ENCODE data around the gene ZNF318.

Gene ZNF318

DNA sequence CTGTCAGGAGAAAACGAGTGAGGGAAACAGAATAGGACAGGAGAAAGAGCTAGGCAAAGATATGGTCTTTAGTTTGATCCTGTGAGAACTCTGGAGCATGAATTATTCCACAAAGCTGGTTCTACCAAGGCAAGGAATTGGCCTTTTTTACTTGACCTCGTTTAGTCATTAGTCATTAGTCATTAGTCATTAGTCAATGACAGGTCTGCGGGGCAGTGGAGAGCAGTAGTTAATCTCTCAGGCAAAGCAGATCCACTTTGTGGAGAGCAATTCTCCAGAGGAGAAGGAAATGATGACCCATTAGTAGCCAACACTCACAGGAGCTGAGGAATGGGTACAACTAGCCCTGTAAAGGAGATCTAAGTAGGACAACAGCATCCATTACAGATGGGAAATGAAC lies 35.9 kb upstream of the ZNF318 start:
- DNase-seq = peak; percentile 82
- Histone ChIP-seq H3K23ac (ENCODE audit: low read length in 2 of 2) (no peak overlapping the region), H3K9ac (ENCODE audit: low read length) (no peak overlapping the region), H3K27me3 (ENCODE audit: control insufficient read depth in 1 of 2, insufficient read depth in 1 of 2, low read length in 2 of 2) (peaks cover 4 to 12% of the 10 kb centered on the region in 2 experiments), H3K4me1 (ENCODE audit: control insufficient read depth, insufficient read depth, low read depth, low read length) (no peaks in the 10 kb centered on the region), H2BK15ac (ENCODE audit: low read depth, poor library complexity, severe bottlenecking) (no peak overlapping the region), H2AFZ (ENCODE audit: low read depth, low read length) (no peak overlapping the region), H3K4me2 (ENCODE audit: low read length, poor library complexity, severe bottlenecking) (no peak overlapping the region), H3K18ac (ENCODE audit: low read depth in 1 of 2, low read length in 2 of 2) (no peak overlapping the region), H3K27ac (ENCODE audit: low read length, poor library complexity, severe bottlenecking) (no peak overlapping the region), H4K91ac (ENCODE audit: low read length) (no peak overlapping the region), H2BK12ac (ENCODE audit: low read length in 2 of 2) (no peak overlapping the region), H4K8ac (ENCODE audit: low read length) (no peak overlapping the region), H3K36me3 (ENCODE audit: control insufficient read depth in 1 of 2, insufficient read depth in 2 of 2, low read depth in 1 of 2, low read length in 2 of 2) (no peaks in the 10 kb centered on the region), H3K4me3 (ENCODE audit: insufficient read depth in 1 of 2, low read depth in 1 of 2, low read length in 2 of 2) (no peak overlapping the region), H3K14ac (ENCODE audit: low read length in 2 of 2) (no peak overlapping the region), H2AK5ac (ENCODE audit: low read length, severe bottlenecking) (no peak overlapping the region), H3K9me3 (ENCODE audit: control insufficient read depth, low read length) (no peaks in the 10 kb centered on the region), H2BK5ac (ENCODE audit: low read depth, low read length, poor library complexity, severe bottlenecking) (no peak overlapping the region), H3K4ac (ENCODE audit: low read depth in 1 of 2, low read length in 2 of 2) (no peak overlapping the region), H2BK120ac (ENCODE audit: low read depth, low read length) (no peak overlapping the region), H3K79me1 (replicated peaks; ENCODE audit: low read length, poor library complexity, severe bottlenecking) (no peaks in the 10 kb centered on the region)
- 14% methylated on average over 3 of the region's 3 CpGs for WGBS

DNA sequence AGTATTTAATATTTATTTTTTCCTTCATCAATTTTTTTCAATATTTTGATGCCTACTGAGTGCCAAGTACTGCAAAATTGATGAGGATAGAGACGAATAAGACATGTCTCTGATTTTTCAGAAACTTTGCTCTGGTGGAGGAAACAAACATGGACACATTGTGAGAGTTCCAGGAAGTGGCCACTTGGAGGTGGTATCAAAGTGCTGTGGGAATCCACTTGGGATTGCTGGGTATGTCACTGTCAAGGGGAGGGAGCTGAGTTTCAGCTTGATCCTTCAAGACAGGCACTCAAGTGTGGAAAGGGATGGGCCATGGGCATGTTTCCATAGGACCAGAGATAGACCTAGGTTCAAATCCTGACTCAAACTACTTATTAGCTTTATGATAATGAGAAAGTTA lies 33.4 kb upstream of the ZNF318 start:
- H2BK5ac ChIP-seq (ENCODE audit: low read depth, low read length, poor library complexity, severe bottlenecking) = no peak overlapping the region
- H3K9me3 ChIP-seq (ENCODE audit: control insufficient read depth, low read length) = no peaks in the 10 kb centered on the region
- H3K27ac ChIP-seq (ENCODE audit: low read length, poor library complexity, severe bottlenecking) = no peak overlapping the region
- H3K14ac ChIP-seq (ENCODE audit: low read length in 2 of 2) = no peak overlapping the region
- H2BK15ac ChIP-seq (ENCODE audit: low read depth, poor library complexity, severe bottlenecking) = no peak overlapping the region
- no peak overlapping the region for H4K91ac ChIP-seq (ENCODE audit: low read length)
- H3K27me3 ChIP-seq (ENCODE audit: control insufficient read depth in 1 of 2, insufficient read depth in 1 of 2, low read length in 2 of 2) = peaks cover 6 to 18% of the 10 kb centered on the region in 2 experiments
- no peak overlapping the region for H2AFZ ChIP-seq (ENCODE audit: low read depth, low read length)
- no peak overlapping the region for H3K9ac ChIP-seq (ENCODE audit: low read length)
- no peaks in the 10 kb centered on the region for H3K79me1 ChIP-seq (replicated peaks; ENCODE audit: low read length, poor library complexity, severe bottlenecking)
- no peak overlapping the region for H2BK120ac ChIP-seq (ENCODE audit: low read depth, low read length)
- H3K36me3 ChIP-seq (ENCODE audit: control insufficient read depth in 1 of 2, insufficient read depth in 2 of 2, low read depth in 1 of 2, low read length in 2 of 2) = no peaks in the 10 kb centered on the region
- H4K8ac ChIP-seq (ENCODE audit: low read length) = no peak overlapping the region
- no peak overlapping the region for H3K23ac ChIP-seq (ENCODE audit: low read length in 2 of 2)
- no peaks in the 10 kb centered on the region for H3K4me1 ChIP-seq (ENCODE audit: control insufficient read depth, insufficient read depth, low read depth, low read length)
- H3K4me3 ChIP-seq (ENCODE audit: insufficient read depth in 1 of 2, low read depth in 1 of 2, low read length in 2 of 2) = no peak overlapping the region
- H2AK5ac ChIP-seq (ENCODE audit: low read length, severe bottlenecking) = no peak overlapping the region
- no peak overlapping the region for H3K18ac ChIP-seq (ENCODE audit: low read depth in 1 of 2, low read length in 2 of 2)
- 75% methylated on average over 1 of the region's 1 CpG for WGBS
- H2BK12ac ChIP-seq (ENCODE audit: low read length in 2 of 2) = no peak overlapping the region
- no peak overlapping the region for H3K4ac ChIP-seq (ENCODE audit: low read depth in 1 of 2, low read length in 2 of 2)
- peak; percentile 28 for DNase-seq
- H3K4me2 ChIP-seq (ENCODE audit: low read length, poor library complexity, severe bottlenecking) = no peak overlapping the region

DNA sequence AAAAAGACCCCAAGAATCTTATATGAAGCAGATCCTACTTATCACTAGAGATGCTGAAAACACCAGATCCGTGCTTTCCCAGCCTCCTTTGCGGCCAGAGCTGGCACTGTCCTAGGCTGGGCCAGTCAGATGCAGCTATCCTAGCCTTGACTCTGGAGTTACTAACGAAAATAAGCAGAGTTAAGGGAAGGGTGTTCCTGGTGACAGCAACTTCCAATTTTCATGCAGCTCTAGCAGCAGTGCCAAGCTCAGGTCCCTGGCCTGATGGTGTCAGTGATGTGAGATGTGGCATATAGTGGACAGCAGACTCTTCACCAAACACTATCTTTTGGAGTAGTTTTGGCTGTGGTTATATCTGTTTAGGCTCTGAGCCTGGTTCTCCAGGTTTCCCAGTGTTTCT lies 32.3 kb upstream of the ZNF318 start:
- Histone ChIP-seq H2BK15ac (ENCODE audit: low read depth, poor library complexity, severe bottlenecking) (no peak overlapping the region), H3K4ac (ENCODE audit: low read depth in 1 of 2, low read length in 2 of 2) (no peak overlapping the region), H3K4me1 (ENCODE audit: control insufficient read depth, insufficient read depth, low read depth, low read length) (no peaks in the 10 kb centered on the region), H3K4me3 (ENCODE audit: insufficient read depth in 1 of 2, low read depth in 1 of 2, low read length in 2 of 2) (no peak overlapping the region), H3K79me1 (replicated peaks; ENCODE audit: low read length, poor library complexity, severe bottlenecking) (no peaks in the 10 kb centered on the region), H2BK5ac (ENCODE audit: low read depth, low read length, poor library complexity, severe bottlenecking) (no peak overlapping the region), H3K27me3 (ENCODE audit: control insufficient read depth in 1 of 2, insufficient read depth in 1 of 2, low read length in 2 of 2) (peaks cover 6 to 18% of the 10 kb centered on the region in 2 experiments), H3K9me3 (ENCODE audit: control insufficient read depth, low read length) (no peaks in the 10 kb centered on the region), H4K91ac (ENCODE audit: low read length) (no peak overlapping the region), H3K14ac (ENCODE audit: low read length in 2 of 2) (no peak overlapping the region), H3K9ac (ENCODE audit: low read length) (no peak overlapping the region), H3K4me2 (ENCODE audit: low read length, poor library complexity, severe bottlenecking) (no peak overlapping the region), H2BK120ac (ENCODE audit: low read depth, low read length) (no peak overlapping the region), H3K18ac (ENCODE audit: low read depth in 1 of 2, low read length in 2 of 2) (no peak overlapping the region), H3K23ac (ENCODE audit: low read length in 2 of 2) (no peak overlapping the region), H3K36me3 (ENCODE audit: control insufficient read depth in 1 of 2, insufficient read depth in 2 of 2, low read depth in 1 of 2, low read length in 2 of 2) (no peaks in the 10 kb centered on the region), H2AFZ (ENCODE audit: low read depth, low read length) (no peak overlapping the region), H2AK5ac (ENCODE audit: low read length, severe bottlenecking) (no peak overlapping the region), H3K27ac (ENCODE audit: low read length, poor library complexity, severe bottlenecking) (no peak overlapping the region), H2BK12ac (ENCODE audit: low read length in 2 of 2) (no peak overlapping the region), H4K8ac (ENCODE audit: low read length) (no peak overlapping the region)
- WGBS = 90% methylated on average over 3 of the region's 3 CpGs
- DNase-seq = no peak

DNA sequence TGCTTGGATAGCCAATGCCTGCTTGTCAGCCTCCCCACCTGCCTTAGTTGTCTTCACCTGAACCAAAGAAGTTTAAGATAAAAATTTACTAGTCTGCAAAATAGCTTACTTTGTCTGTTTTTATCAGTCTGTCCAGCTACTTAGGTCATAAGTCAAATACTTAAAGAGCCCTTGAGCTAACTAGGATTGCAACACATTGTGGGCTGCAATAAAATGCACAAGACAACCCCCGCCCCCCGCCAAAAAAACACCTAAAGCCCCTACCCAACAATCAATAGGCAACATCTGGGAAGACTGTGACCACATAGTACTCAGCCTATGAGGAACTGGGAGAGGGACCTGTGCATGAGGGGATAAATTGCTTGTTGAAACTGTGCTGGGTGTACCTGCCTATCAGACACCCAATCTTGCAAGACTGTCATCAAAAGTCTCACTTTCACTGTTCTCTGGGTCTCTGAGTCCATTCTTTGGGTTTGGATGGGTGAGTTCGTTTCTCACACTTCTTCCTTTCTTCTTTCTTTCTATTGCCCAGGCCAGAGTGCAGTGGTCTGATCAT lies 30.6 kb upstream of the ZNF318 start:
- DNase-seq = no peak
- no peak overlapping the region for H3K4me2 ChIP-seq (ENCODE audit: low read length, poor library complexity, severe bottlenecking)
- no peak overlapping the region for H2BK15ac ChIP-seq (ENCODE audit: low read depth, poor library complexity, severe bottlenecking)
- H3K9me3 ChIP-seq (ENCODE audit: control insufficient read depth, low read length) = no peaks in the 10 kb centered on the region
- no peak overlapping the region for H4K91ac ChIP-seq (ENCODE audit: low read length)
- H2AK5ac ChIP-seq (ENCODE audit: low read length, severe bottlenecking) = no peak overlapping the region
- H3K4me3 ChIP-seq (ENCODE audit: insufficient read depth in 1 of 2, low read depth in 1 of 2, low read length in 2 of 2) = no peak overlapping the region
- no peak overlapping the region for H2AFZ ChIP-seq (ENCODE audit: low read depth, low read length)
- H3K18ac ChIP-seq (ENCODE audit: low read depth in 1 of 2, low read length in 2 of 2) = no peak overlapping the region
- H3K36me3 ChIP-seq (ENCODE audit: control insufficient read depth in 1 of 2, insufficient read depth in 2 of 2, low read depth in 1 of 2, low read length in 2 of 2) = no peaks in the 10 kb centered on the region
- peaks cover 6 to 18% of the 10 kb centered on the region in 2 experiments for H3K27me3 ChIP-seq (ENCODE audit: control insufficient read depth in 1 of 2, insufficient read depth in 1 of 2, low read length in 2 of 2)
- H3K9ac ChIP-seq (ENCODE audit: low read length) = no peak overlapping the region
- no peak overlapping the region for H3K23ac ChIP-seq (ENCODE audit: low read length in 2 of 2)
- H3K4ac ChIP-seq (ENCODE audit: low read depth in 1 of 2, low read length in 2 of 2) = no peak overlapping the region
- H3K27ac ChIP-seq (ENCODE audit: low read length, poor library complexity, severe bottlenecking) = no peak overlapping the region
- no peak overlapping the region for H4K8ac ChIP-seq (ENCODE audit: low read length)
- 70% methylated on average over 1 of the region's 3 CpGs for WGBS
- H2BK5ac ChIP-seq (ENCODE audit: low read depth, low read length, poor library complexity, severe bottlenecking) = no peak overlapping the region
- no peaks in the 10 kb centered on the region for H3K79me1 ChIP-seq (replicated peaks; ENCODE audit: low read length, poor library complexity, severe bottlenecking)
- peak overlapping the region in 1 of 2 experiments; percentile 63 for H3K14ac ChIP-seq (ENCODE audit: low read length in 2 of 2)
- peaks cover 2% of the 10 kb centered on the region for H3K4me1 ChIP-seq (ENCODE audit: control insufficient read depth, insufficient read depth, low read depth, low read length)
- H2BK12ac ChIP-seq (ENCODE audit: low read length in 2 of 2) = no peak overlapping the region
- H2BK120ac ChIP-seq (ENCODE audit: low read depth, low read length) = no peak overlapping the region

All from mesenchymal stem cell (in vitro differentiated cells and primary cell).